ENCODE measurements around the gene RAB7A.

Gene RAB7A

GRCh38 chr3:128850544-128850943, 124.6 kb downstream of the RAB7A start:
- H3K4me3 ChIP-seq (ENCODE audit: low read depth, low read length) = no peak overlapping the region
- TF ChIP-seq CTCF (IDR thresholded peaks at IDR 0.05; ENCODE audit: low read depth, low read length) = no peak

GRCh38 chr3:128851601-128852000, 125.6 kb downstream of the RAB7A start:
- TF ChIP-seq CTCF (IDR thresholded peaks at IDR 0.05; ENCODE audit: low read depth, low read length) = no peak
- H3K4me3 ChIP-seq (ENCODE audit: low read depth, low read length) = no peak overlapping the region

GRCh38 chr3:128853826-128854225, 127.8 kb downstream of the RAB7A start:
- no peak for TF ChIP-seq CTCF (IDR thresholded peaks at IDR 0.05; ENCODE audit: low read depth, low read length)
- H3K4me3 ChIP-seq (ENCODE audit: low read depth, low read length) = no peak overlapping the region

- no peak overlapping the region for H3K4me3 ChIP-seq (ENCODE audit: low read depth, low read length)
- no peak for TF ChIP-seq CTCF (IDR thresholded peaks at IDR 0.05; ENCODE audit: low read depth, low read length)
Observed at GRCh38 chr3:128854475-128854874, 128.5 kb downstream of the RAB7A start.

GRCh38 chr3:128855569-128855968, 129.6 kb downstream of the RAB7A start:
- TF ChIP-seq CTCF (IDR thresholded peaks at IDR 0.05; ENCODE audit: low read depth, low read length) = no peak
- no peak overlapping the region for H3K4me3 ChIP-seq (ENCODE audit: low read depth, low read length)

GRCh38 chr3:128858167-128858566, 132.2 kb downstream of the RAB7A start:
- no peak overlapping the region for H3K4me3 ChIP-seq (ENCODE audit: low read depth, low read length)
- no peak for TF ChIP-seq CTCF (IDR thresholded peaks at IDR 0.05; ENCODE audit: low read depth, low read length)

GRCh38 chr3:128859630-128860029, 133.6 kb downstream of the RAB7A start:
- no peak for TF ChIP-seq CTCF (IDR thresholded peaks at IDR 0.05; ENCODE audit: low read depth, low read length)
- no peak overlapping the region for H3K4me3 ChIP-seq (ENCODE audit: low read depth, low read length)
